Lung (tissue), 12 donors: ENCODE measurements around the gene SLC7A6. TPM values are rescaled to one million over a fixed set of nuclear protein-coding genes. Genes with fewer than 3 reads are reported as not detected.

Source experiments
- ATAC-seq: fragments of 200-7000 bp; cut with Tn5 transposase; one replicate; pipeline ENCODE4 v1.9.1; 2020; ENCODE audit warnings: moderate number of reproducible peaks; ENCODE audit not compliant: insufficient read depth, low FRiP score
- DNase-seq, 3 donors: peaks; one replicate each; pipeline ENCODE4 v3.0.0-alpha.2; 2013 to 2017
- H3K27ac ChIP-seq, 2 donors: one replicate each; pipeline ENCODE4 v1.5.1; 2013; ENCODE audit warnings: mild to moderate bottlenecking in 2 of 2, moderate library complexity in 2 of 2, control low read depth in 1 of 2, inconsistent platforms in 1 of 2, low read depth in 1 of 2, low read length in 1 of 2
- H3K27me3 ChIP-seq, 3 donors: one replicate each; pipeline ENCODE4 v1.5.1; 2013; ENCODE audit warnings: low read length in 2 of 3; ENCODE audit not compliant: control insufficient read depth in 3 of 3, insufficient read depth in 3 of 3
- H3K36me3 ChIP-seq, 4 donors: one replicate each; pipeline ENCODE4 v1.5.1; 2013; ENCODE audit warnings: low read length in 4 of 4, mild to moderate bottlenecking in 1 of 4, moderate library complexity in 1 of 4; ENCODE audit not compliant: control insufficient read depth in 4 of 4, insufficient read depth in 4 of 4
- H3K4me1 ChIP-seq, 5 donors: one replicate each; pipeline ENCODE4 v1.5.1; 2013; ENCODE audit warnings: low read length in 5 of 5, mild to moderate bottlenecking in 2 of 5, moderate library complexity in 1 of 5; ENCODE audit not compliant: control insufficient read depth in 5 of 5, insufficient read depth in 5 of 5
- H3K4me3 ChIP-seq: one replicate; pipeline ENCODE4 v1.5.1; 2013; ENCODE audit warnings: mild to moderate bottlenecking, control low read depth, moderate library complexity
- H3K9ac ChIP-seq, 2 donors: one replicate each; pipeline ENCODE4 v1.5.1; 2013; ENCODE audit warnings: low read length in 2 of 2, control low read depth in 1 of 2; ENCODE audit not compliant: insufficient read depth in 1 of 2
- H3K9me3 ChIP-seq, 4 donors: one replicate each; pipeline ENCODE4 v1.5.1; 2013; ENCODE audit warnings: low read length in 3 of 4, mild to moderate bottlenecking in 1 of 4, moderate library complexity in 1 of 4; ENCODE audit not compliant: control insufficient read depth in 4 of 4, insufficient read depth in 3 of 4
- CTCF ChIP-seq: IDR thresholded peaks from 2 replicates; pipeline ENCODE4 v1.5.1; 2012; ENCODE audit warnings: mild to moderate bottlenecking; ENCODE audit errors: control extremely low read depth, extremely low read depth
- WGBS, 2 donors: extraction: QIAGEN DNeasy Blood & Tissue Kit; methylation state at CpG; one replicate each; pipeline ENCODE4 v1.1.7; 2013; 5-methylcytosine and 5-hydroxymethylcytosine counted together
- polyA plus RNA-seq, 2 donors: library from polyadenylated mRNA; stranded (reverse); fragments of 200-250 nt; gene quantifications; one replicate each; pipeline ENCODE4 v1.2.1, GENCODE V29; 2013
- total RNA-seq, 2 donors: library from RNA; depleted of rRNA in 1 of 2; stranded (reverse); fragments of >200 nt in 1 of 2; gene quantifications; one replicate each; pipeline ENCODE4 v1.2.1, GENCODE V29; 2014 to 2021
- donor health status: control.
- donor health status: control.
- donor health status: Bipolar disorder and iron deficiency.
- donor health status: healthy.
- donor health status: DM: yes; HTN: yes; CAD: no.

Gene SLC7A6
- total and polyA plus RNA-seq, 4 donors = 8.9 to 36.2 (median 20.0) TPM

GRCh38 chr16:68236137-68236825 lies 28.0 kb upstream of the SLC7A6 start:
- no peak for TF ChIP-seq CTCF
- DNase-seq (peak; percentile 48 to 81 (median 74)), ATAC-seq (peak; percentile 49)
- Histone ChIP-seq H3K27ac (peak overlapping the region in 1 of 2 donors; percentile 96), H3K4me1 (peaks cover 4 to 28% (median 15%) of the 10 kb centered on the region in 5 donors), H3K4me3 (peak overlapping the region; percentile 60), H3K27me3 (peaks cover 0 to 16% (median 16%) of the 10 kb centered on the region in 3 donors), H3K36me3 (peaks cover 0 to 10% (median under 1%) of the 10 kb centered on the region in 4 donors), H3K9me3 (no peaks in the 10 kb centered on the region), H3K9ac (peak overlapping the region; percentile 46 to 51)
- WGBS, 2 donors = 6 to 15% methylated on average over 39 to 45 of the region's 45 CpGs

- TF ChIP-seq CTCF = no peak
- 5 to 12% methylated on average over 21 of the region's 21 CpGs for WGBS, 2 donors
- H3K9ac ChIP-seq = peak overlapping the region; percentile 46 to 51
- ATAC-seq (no peak), DNase-seq (peak in 2 of 3 donors; percentile 40 to 64)
- H3K27me3 ChIP-seq = peaks cover 0 to 16% (median 16%) of the 10 kb centered on the region in 3 donors
- H3K4me1 ChIP-seq = peaks cover 4 to 28% (median 15%) of the 10 kb centered on the region in 5 donors
- peaks cover 0 to 6% (median 0%) of the 10 kb centered on the region in 4 donors for H3K36me3 ChIP-seq
- peak overlapping the region; percentile 60 for H3K4me3 ChIP-seq
- no peaks in the 10 kb centered on the region for H3K9me3 ChIP-seq
- peak overlapping the region; percentile 77 to 96 for H3K27ac ChIP-seq
These were observed 27.5 kb upstream of the SLC7A6 start for GRCh38 chr16:68236826-68237242.

- peaks cover 0 to 16% (median 16%) of the 10 kb centered on the region in 3 donors for H3K27me3 ChIP-seq
- H3K27ac ChIP-seq = peak overlapping the region; percentile 80 to 96
- peak overlapping the region; percentile 60 for H3K4me3 ChIP-seq
- H3K4me1 ChIP-seq = peaks cover 4 to 28% (median 15%) of the 10 kb centered on the region in 5 donors
- WGBS, 2 donors = 0 to 1% methylated on average over 62 to 72 of the region's 72 CpGs
- H3K36me3 ChIP-seq = peaks cover 0 to 1% (median 0%) of the 10 kb centered on the region in 4 donors
- no peaks in the 10 kb centered on the region for H3K9me3 ChIP-seq
- H3K9ac ChIP-seq = peak overlapping the region in 1 of 2 donors; percentile 71
- TF ChIP-seq CTCF = no peak
- ATAC-seq = peak; percentile 80
- peak; percentile 99 for DNase-seq
These were observed 26.9 kb upstream of the SLC7A6 start for GRCh38 chr16:68237243-68238028.
